Non-pigmented ciliary epithelial cell (primary cell): Measurements from ENCODE around the gene TEAD4.

Source experiments
- DNase-seq: peaks from one replicate; pipeline ENCODE4 v3.0.0-alpha.2; 2010; ENCODE audit warnings: low read depth

The TEAD4 gene

GRCh38 chr12:3002646-3003045 is 43.4 kb downstream of the TEAD4 start:
- DNase-seq = no peak

- no peak for DNase-seq
Observed at GRCh38 chr12:3003357-3003992, 44.3 kb downstream of the TEAD4 start.

GRCh38 chr12:3004655-3005565 is 45.7 kb downstream of the TEAD4 start:
- no peak for DNase-seq

GRCh38 chr12:3005736-3006135 is 46.5 kb downstream of the TEAD4 start:
- no peak for DNase-seq

GRCh38 chr12:3009780-3010179 is 50.6 kb downstream of the TEAD4 start:
- DNase-seq = no peak

- DNase-seq = no peak
Observed at GRCh38 chr12:3010214-3010930, 51.2 kb downstream of the TEAD4 start.

GRCh38 chr12:3012786-3013185 is 53.6 kb downstream of the TEAD4 start:
- no peak for DNase-seq

GRCh38 chr12:3014641-3015040 is 55.4 kb downstream of the TEAD4 start:
- no peak for DNase-seq

GRCh38 chr12:3015356-3015755 is 56.2 kb downstream of the TEAD4 start:
- no peak for DNase-seq

- no peak for DNase-seq
Observed at GRCh38 chr12:3016191-3016590, 57.0 kb downstream of the TEAD4 start.

GRCh38 chr12:3017281-3017680 is 58.1 kb downstream of the TEAD4 start:
- DNase-seq = no peak

- no peak for DNase-seq
Observed at GRCh38 chr12:3018284-3019004, 59.2 kb downstream of the TEAD4 start.

GRCh38 chr12:3019005-3019680 is 59.9 kb downstream of the TEAD4 start:
- no peak for DNase-seq

GRCh38 chr12:3020399-3020798 is 61.2 kb downstream of the TEAD4 start:
- no peak for DNase-seq

- no peak for DNase-seq
Observed at GRCh38 chr12:3020850-3021435, 61.7 kb downstream of the TEAD4 start.

- DNase-seq = no peak
Observed at GRCh38 chr12:3022411-3022810, 63.2 kb downstream of the TEAD4 start.

GRCh38 chr12:3022961-3023360 is 63.8 kb downstream of the TEAD4 start:
- DNase-seq = no peak

GRCh38 chr12:3028108-3028507 is 68.9 kb downstream of the TEAD4 start:
- DNase-seq = no peak

GRCh38 chr12:3030821-3031429 is 71.7 kb downstream of the TEAD4 start:
- DNase-seq = no peak

- DNase-seq = no peak
Observed at GRCh38 chr12:3032161-3032560, 73.0 kb downstream of the TEAD4 start.
